Measurements from ENCODE around the gene KMT5C.
A peak's percentile ranks its signal among the peaks of the same experiment; 100 is the strongest.

KMT5C gene

GRCh38 chr19:55340784-55341147 lies 1.1 kb downstream of the KMT5C start:
- Histone ChIP-seq H3K4me1 (peaks cover 0 to 23% (median 21%) of the 10 kb centered on the region in 4 donors), H3K36me3 (peaks cover 8 to 30% (median 18%) of the 10 kb centered on the region in 3 donors), H3K9me3 (no peaks in the 10 kb centered on the region), H3K27ac (peak overlapping the region; percentile 89), H3K27me3 (peaks cover 0 to 8% of the 10 kb centered on the region in 2 donors), H3K4me3 (peak overlapping the region; percentile 75 to 77)
- intact Hi-C loops (cut with DNase I; ENCODE audit: low total_unique reads), result loop anchor here (5.0 kb wide), 1 partner anchor 38 kb away; no protein-coding TSS in a partner anchor
- DNase-seq, result no peak
- TF ChIP-seq, protein P1, sequence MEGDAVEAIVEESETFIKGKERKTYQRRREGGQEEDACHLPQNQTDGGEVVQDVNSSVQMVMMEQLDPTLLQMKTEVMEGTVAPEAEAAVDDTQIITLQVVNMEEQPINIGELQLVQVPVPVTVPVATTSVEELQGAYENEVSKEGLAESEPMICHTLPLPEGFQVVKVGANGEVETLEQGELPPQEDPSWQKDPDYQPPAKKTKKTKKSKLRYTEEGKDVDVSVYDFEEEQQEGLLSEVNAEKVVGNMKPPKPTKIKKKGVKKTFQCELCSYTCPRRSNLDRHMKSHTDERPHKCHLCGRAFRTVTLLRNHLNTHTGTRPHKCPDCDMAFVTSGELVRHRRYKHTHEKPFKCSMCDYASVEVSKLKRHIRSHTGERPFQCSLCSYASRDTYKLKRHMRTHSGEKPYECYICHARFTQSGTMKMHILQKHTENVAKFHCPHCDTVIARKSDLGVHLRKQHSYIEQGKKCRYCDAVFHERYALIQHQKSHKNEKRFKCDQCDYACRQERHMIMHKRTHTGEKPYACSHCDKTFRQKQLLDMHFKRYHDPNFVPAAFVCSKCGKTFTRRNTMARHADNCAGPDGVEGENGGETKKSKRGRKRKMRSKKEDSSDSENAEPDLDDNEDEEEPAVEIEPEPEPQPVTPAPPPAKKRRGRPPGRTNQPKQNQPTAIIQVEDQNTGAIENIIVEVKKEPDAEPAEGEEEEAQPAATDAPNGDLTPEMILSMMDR (IDR thresholded peaks at IDR 0.05), result no peak

DNA sequence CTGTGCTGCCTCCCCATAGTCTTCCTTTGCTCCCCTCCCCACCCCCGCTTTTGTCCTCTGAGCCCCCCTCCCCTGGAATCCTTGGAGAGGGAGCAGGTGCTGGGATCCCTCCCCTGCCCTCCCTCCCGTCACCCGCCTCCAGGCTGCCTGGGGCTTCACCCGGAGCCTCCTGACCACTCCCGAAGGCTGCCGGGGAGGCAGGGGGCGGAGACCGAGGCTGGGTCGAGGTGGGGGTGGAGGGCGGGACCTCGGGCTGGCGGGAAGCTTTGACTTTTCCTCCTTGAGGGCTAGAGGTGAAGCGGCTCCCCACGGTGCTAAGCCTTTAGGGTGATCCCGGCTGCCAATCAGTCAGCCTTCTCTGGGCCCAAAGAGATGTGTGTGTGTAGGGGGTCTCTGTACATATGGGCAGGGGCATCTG lies 1.5 kb downstream of the KMT5C start:
- Histone ChIP-seq H3K27ac (peak overlapping the region; percentile 89), H3K4me3 (peak overlapping the region; percentile 75 to 77), H3K36me3 (peaks cover 8 to 31% (median 19%) of the 10 kb centered on the region in 3 donors), H3K27me3 (peaks cover 0 to 8% of the 10 kb centered on the region in 2 donors), H3K4me1 (peaks cover 0 to 23% (median 21%) of the 10 kb centered on the region in 4 donors), H3K9me3 (no peaks in the 10 kb centered on the region)
- peak; percentile 49 to 84 for DNase-seq
- TF ChIP-seq, protein P1 (IDR thresholded peaks at IDR 0.05), result no peak
- intact Hi-C loops (cut with DNase I; ENCODE audit: low total_unique reads), result loop anchor here (5.0 kb wide), 1 partner anchor 39 kb away; no protein-coding TSS in a partner anchor

GRCh38 chr19:55341595-55342531 lies 2.2 kb downstream of the KMT5C start:
- intact Hi-C loops (cut with DNase I; ENCODE audit: low total_unique reads), result loop anchor here (5.0 kb wide), 1 partner anchor 40 kb away; no protein-coding TSS in a partner anchor
- Histone ChIP-seq H3K27me3 (peaks cover 0 to 5% of the 10 kb centered on the region in 2 donors), H3K36me3 (peaks cover 9 to 38% (median 26%) of the 10 kb centered on the region in 3 donors), H3K4me1 (peaks cover 0 to 23% (median 21%) of the 10 kb centered on the region in 4 donors), H3K27ac (no peak overlapping the region), H3K9me3 (no peaks in the 10 kb centered on the region), H3K4me3 (peak overlapping the region in 1 of 2 donors; percentile 77)
- DNase-seq, result no peak
- TF ChIP-seq, protein P1 (IDR thresholded peaks at IDR 0.05), result no peak

GRCh38 chr19:55344444-55344843 lies 4.8 kb downstream of the KMT5C start:
- no peak for DNase-seq
- H3K4me1 ChIP-seq, result peaks cover 0 to 19% (median 15%) of the 10 kb centered on the region in 4 donors
- H3K27me3 ChIP-seq, result peaks cover 0 to 8% of the 10 kb centered on the region in 2 donors
- TF ChIP-seq, protein P1 (IDR thresholded peaks at IDR 0.05), result no peak
- H3K36me3 ChIP-seq, result peaks cover 12 to 50% (median 26%) of the 10 kb centered on the region in 3 donors
- intact Hi-C loops (cut with DNase I; ENCODE audit: low total_unique reads), result loop anchor here (5.0 kb wide), 1 partner anchor 42 kb away; no protein-coding TSS in a partner anchor
- no peak overlapping the region for H3K4me3 ChIP-seq
- no peaks in the 10 kb centered on the region for H3K9me3 ChIP-seq
- no peak overlapping the region for H3K27ac ChIP-seq

DNA sequence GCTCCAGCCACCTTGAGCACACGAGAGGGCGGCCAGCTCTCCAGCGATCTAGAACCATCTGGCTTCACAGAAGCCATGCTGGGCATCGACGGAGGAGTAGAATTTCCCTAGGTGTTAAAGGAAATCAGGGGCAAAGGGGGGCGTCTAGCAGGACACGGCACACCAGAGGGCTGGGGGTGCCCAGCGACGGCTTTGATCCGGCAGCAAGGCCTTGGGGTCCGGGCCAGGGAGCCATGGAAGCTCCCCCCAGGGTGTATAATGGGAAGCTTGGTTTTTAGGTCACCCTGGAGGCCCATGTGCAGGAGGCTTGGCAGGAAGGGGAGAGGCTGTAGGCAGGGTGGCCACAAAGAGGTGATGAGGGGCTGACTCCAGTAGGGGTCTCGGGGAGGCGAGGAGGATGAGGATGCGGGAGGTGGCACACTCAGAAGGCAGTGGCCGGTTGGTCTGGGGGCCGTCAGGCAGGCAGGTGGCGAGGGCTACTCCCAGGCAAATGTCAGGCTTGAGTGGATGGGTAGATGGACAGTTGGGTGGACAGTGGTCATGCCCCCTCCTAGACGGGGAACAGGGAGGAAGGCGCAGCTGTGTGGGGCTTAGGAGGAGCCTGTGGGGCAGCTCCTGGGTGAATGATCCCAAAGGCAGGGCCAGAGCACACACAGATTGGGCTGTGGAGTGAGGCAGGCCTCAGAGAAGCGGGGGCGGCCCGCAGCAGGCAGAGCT lies 5.6 kb downstream of the KMT5C start:
- no peak overlapping the region for H3K4me3 ChIP-seq
- TF ChIP-seq, protein P1 (IDR thresholded peaks at IDR 0.05), result no peak
- H3K27me3 ChIP-seq, result peaks cover 0 to 14% of the 10 kb centered on the region in 2 donors
- H3K27ac ChIP-seq, result no peak overlapping the region
- intact Hi-C loops (cut with DNase I; ENCODE audit: low total_unique reads), result no loop called here
- peaks cover 0 to 14% (median 13%) of the 10 kb centered on the region in 4 donors for H3K4me1 ChIP-seq
- DNase-seq, result no peak
- H3K9me3 ChIP-seq, result no peaks in the 10 kb centered on the region
- H3K36me3 ChIP-seq, result peaks cover 12 to 50% (median 26%) of the 10 kb centered on the region in 3 donors

All from tibial artery (tissue), 4 donors.